Effector CD4-positive, alpha-beta T cell (primary cell): ENCODE data around the gene SESN1.
"Not testable (repeated sequence)": the region's sequence is repeated elsewhere in the genome, so short reads cannot be mapped to it uniquely, and the experiment has no call there.

Experiments used
- DNase-seq: peaks from one replicate; pipeline ENCODE4 v3.0.0-alpha.2; 2020
- total RNA-seq: gene quantifications from one replicate; lab custom pipeline; 2026; lab: John Stamatoyannopoulos, UW

Gene SESN1
- total RNA-seq: 61.4 reads per million, percentile 73 among the genes with 10 or more reads in this experiment

DNA sequence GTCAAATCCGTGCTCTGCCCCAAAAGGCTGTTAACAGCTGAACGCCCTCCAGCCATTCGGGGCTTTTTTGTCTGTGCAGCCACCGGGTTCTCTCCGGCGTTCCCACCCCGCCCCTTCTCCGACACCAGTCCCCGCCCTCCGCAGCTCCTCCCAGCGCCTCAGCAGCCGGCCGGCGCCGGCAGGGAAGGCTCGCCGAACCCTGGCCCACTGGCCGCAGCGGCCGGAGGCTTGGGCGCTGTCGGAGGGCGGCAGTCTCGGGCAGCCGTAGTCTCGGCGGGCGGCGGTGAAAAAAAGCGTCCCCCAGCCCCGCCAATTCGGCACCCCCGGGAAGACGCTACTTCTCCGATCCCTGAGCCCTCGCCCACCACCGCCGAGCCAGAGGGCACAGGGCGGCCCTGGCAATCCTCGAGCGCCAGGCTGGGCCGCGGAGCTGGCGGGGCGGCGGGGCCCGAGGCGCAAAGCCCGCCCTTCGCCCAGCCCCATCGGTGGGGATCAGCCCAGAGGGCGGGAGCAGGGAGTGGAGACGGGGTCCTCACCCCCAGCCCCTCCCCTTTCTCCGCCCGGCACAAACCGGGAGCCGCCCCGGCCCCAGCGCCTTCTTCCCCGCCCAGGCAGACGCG is at the start of gene SESN1:
Gene SESN1 (minus strand): TSS at position 431 of the 620 bp plus-strand sequence. CDS start 773 bp downstream, outside the sequence.
- peak; percentile 80 for DNase-seq

DNA sequence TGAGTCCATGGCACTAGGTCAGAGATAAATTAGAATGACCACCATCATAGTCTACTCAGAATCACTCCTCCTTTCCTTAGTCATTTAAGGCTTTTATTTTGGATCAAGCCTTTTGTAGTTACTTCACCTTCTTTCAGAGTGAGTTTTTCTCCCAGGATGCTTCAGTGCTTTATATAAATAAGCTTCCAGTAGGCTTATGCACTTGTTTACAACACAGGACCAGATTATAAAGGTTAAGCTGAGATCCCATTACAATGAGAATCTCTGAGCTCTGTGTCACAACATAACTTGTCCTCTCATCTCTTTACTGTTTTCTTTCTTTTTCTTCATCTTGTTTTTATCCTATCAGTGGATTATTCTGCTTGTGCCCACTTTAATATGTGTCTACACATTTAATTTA is 48.5 kb upstream of the SESN1 start:
- no peak for DNase-seq

DNA sequence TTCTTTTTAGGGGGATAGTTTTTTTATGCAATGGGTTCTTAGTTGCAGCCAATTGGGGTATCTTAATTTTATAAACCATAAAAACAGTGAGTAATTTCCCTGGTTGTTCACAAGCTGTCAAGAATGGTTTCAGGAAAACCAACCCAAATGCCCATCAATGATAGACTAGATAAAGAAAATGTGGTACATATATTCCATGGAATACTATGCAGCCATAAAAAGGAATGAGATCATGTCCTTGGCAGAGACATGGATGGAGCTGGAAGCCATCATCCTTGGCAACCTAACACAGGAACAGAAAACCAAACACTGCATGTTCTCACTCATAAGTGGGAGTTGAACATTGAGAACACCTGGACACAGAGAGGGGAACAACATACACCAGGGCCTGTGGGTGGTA is 47.4 kb upstream of the SESN1 start:
- DNase-seq: not testable (repeated sequence)

DNA sequence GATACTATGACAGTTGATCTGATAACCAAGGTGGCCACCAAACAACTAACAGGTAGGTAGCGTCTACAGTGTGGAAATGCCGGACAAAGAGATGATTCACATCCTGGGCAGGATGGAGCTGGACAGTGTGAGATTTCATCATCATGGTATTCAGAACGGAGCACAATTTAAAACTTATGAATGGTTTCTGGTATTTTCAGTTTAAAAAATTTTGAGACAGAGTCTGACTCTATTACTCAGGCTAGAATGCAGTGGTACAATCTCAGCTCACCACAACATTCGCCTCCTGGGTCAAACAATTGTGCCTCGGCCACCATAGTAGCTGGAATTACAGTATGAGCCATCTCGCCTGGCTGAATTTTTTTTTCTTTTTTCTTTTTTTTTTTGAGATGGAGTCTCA is 44.5 kb upstream of the SESN1 start:
- DNase-seq: no peak

DNA sequence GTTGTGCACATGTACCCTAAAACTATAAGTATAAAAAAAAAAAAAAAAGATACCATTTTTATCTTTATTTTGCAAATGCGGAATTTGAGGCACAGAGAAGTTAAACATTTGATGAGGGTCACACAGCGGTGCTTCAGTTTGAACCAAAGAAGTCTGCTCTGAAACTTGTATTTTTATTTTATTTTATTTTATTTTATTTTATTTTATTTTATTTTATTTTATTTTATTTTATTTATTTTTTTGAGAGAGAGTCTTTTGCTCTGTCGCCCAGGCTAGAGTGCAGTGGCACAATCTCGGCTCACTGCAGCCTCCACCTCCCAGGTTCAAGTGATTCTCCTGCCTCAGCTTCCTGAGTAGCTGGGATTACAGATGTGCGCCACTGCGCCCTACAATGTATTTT is 41.9 kb upstream of the SESN1 start:
- not testable (repeated sequence) for DNase-seq

DNA sequence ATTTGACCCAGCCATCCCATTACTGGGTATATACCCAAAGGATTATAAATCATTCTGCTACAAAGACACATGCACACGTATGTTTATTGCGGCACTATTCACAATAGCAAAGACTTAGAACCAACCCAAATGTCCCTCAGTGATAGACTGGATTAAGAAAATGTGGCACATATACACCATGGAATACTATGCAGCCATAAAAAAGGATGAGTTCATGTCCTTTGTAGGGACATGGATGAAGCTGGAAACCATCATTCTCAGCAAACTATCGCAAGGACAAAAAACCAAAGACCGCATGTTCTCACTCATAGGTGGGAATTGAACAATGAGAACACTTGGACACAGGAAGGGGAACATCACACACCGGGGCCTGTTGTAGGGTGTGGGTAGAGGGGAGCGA is 41.4 kb upstream of the SESN1 start:
- DNase-seq: not testable (repeated sequence)

DNA sequence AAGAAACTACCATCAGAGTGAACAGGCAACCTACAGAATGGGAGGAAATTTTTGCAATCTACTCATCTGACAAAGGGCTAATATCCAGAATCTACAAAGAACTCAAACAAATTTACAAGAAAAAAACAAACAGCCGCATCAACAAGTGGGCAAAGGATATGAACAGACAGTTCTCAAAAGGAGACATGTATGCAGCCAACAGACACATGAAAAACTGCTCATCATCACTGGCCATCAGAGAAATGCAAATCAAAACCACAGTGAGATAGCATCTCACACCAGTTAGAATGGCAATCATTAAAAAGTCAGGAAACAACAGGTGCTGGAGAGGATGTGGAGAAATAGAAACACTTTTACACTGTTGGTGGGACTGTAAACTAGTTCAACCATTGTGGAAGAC is 41.0 kb upstream of the SESN1 start:
- not testable (repeated sequence) for DNase-seq

DNA sequence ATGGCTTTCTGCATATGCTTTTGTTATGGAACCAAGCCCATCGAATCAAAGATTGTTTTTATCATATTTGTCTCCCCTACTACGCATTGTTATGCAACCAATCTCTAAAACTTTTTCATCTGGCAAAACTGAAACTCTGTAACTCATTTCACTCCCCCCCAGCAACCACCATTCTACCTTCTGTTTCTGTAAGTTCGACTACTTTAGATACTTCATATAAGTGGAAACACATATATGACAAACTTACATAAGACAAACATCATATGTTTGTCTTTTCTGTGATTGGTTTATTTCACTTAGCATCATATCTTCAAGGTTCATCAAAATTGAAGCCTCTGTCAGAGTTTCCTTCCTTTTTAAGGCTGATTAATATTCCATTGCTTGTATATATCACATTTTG is 35.4 kb upstream of the SESN1 start:
- DNase-seq: no peak

DNA sequence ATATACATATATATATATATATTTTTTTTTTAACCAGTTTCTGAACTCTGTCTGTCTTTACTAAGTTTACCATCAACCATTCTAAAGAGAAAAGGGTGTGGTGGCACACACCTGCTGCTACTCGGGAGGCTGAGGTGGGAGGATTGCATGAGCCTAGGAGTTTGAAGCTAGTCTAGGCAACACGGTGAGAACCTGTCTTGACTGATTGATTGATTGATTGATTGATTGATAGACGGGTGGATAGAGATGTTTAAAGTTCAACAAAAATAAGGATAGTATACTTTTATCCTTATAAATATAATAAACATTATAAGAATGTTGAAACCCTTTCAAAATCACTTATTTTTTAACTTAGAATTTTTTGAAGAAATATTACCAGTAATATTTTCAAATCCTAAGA is 30.9 kb upstream of the SESN1 start:
- no peak for DNase-seq

DNA sequence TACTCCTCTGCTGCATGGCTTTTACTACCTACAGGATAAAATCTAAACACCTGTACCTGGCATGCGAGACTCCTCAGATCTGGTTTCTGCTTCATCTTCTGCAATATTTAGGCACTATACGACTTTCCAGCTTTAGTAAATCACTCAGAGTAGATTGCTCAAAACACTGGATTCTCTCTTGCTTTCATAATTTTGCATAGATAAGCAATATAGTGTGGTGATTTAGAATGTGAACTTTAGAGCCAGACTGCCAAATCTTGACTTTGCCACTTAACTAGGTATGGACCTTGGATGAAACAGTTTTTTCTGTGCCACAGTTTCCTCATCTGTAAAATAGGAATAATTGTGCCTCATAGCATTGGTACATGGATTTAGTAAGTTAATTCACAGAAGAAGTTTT is 29.6 kb upstream of the SESN1 start:
- no peak for DNase-seq

DNA sequence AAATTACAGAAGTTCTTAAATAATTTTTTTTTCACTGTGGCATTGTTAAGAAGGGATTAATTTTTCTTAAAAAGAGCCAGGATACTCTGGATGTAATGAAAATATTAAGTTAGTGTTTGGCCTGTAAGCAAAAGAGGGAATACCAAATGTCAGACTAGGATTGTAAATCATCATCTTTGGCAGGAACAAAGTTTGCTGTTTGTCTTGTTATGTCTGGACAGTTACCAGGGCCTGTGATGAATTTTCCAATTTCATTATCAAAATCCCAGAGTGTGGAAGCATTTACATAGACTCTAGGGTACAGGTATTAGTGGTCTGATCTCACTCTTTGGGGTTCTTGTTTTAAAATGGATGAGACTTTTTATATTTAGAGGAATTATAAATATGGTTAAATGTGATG is 26.8 kb upstream of the SESN1 start:
- no peak for DNase-seq

DNA sequence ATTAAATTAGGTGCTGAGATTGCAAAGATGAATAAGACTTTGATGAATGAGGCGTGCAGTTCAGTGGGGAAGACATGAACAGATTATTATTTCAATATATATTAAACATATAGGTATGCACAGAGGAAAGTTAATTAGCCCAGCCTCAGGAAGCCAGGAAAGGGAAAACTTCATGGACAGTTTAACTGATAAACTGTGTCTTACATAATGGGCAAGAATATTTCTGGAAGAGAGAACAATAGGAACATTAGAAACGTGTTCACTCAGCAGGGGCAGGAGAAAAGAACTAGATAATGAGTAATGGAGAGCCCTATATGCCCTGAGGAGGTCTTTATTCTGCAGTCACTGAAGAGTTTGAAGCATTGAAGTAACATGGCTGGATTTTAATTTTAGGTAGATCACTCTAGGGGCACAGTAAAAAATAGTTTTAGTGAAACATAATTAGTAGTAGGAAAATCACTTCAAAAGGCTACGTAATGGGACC is 24.3 kb upstream of the SESN1 start:
- DNase-seq: no peak

DNA sequence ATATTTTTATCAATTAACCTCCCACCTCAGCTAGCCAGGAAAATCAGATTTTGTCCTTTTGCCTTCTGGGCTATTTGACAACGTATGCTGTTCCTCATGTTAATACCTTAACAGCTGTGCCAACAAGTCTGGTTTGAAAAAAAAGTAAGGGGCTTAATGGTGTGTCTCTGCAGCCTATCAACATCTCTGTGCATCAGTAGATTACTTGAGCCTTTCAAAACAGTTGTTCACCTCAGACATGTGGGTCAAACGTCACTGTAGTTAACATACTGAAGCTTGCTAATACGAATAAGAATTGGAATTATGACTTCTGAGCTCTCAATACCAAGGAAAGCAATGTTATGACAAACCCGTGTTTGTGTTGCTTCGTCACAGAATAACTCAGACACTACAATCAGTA is 23.7 kb upstream of the SESN1 start:
- DNase-seq: no peak

DNA sequence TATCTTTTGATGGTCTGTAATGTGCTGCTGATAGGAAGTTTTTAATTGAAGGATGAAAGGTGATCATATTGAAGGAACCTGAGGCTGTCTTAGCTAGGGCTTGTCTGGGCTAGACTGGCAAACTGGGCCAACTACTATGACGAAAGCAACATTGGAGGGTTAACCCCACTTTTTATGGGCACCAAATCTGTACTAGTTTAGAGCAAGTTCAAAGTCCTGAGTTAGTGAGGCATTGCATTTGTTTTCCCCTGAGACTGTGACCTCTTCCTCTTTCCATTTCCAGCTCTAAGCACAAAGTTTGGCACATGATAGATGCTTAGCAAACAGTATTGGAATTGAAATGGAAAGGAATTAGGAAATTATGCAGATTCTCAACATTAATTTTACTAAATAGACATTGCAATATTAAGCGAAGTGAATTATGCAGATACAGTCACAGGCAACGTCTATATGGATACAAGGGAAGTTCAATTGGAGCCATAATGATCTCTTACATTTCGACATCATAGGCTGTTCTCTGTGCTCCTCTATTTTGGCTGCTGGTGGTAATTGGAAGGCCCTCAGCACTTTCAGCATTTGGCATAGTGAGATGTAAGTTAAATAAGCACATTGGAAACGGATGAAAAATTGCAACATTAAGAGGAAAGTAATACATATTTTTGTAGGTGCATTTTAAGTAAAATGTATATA is 22.8 kb upstream of the SESN1 start:
- no peak for DNase-seq

DNA sequence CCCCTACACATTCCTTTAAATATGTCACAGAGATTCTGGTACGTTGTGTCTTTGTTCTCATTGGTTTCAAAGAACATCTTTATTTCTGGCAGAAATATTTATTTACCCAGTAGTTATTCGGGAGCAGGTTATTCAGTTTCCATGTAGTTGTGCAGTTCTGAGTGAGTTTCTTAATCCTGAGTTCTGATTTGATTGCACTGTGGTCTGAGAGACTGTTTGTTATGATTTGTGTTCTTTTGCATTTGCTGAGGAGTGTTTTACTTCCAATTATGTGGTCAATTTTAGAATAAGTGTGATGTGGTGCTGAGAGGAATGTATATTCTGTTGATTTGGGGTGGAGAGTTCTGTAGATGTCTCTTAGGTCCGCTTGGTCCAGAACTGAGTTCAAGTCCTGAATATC is 18.0 kb upstream of the SESN1 start:
- DNase-seq: not testable (repeated sequence)

DNA sequence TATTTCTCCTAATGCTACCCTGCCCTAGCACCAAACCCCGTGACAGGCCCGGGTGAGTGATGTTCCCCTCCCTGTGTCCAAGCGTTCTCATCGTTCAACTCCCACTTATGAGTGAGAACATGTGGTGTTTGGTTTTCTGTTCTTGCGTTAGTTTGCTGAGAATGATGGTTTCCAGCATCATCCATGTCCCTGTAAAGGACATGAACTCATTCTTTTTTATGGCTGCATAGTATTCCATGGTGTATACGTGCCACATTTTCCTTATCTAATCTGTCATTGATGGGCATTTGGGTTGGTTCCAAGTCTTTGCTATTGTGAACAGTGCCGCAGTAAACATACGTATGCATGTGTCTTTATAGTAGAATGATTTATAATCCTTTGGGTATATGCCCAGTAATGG is 15.0 kb upstream of the SESN1 start:
- not testable (repeated sequence) for DNase-seq

DNA sequence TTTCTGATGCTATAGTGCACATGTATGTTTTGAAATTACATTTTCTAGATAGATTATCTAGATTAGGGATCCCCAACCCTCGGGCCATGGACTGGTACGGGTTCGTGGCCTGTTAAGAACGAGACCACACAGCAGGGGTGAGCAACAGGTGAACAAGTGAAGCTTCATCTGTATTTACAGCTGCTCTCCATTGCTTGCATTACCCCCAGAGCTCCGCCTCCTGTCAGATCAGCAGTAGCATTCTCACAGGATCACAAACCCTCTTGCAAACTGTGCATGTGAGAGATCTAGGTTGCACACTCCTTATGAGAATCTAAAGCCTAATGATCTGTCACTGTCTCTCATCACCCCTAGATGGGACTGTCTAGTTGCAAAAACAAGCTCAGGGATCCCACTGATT is 11.0 kb upstream of the SESN1 start:
- no peak for DNase-seq

DNA sequence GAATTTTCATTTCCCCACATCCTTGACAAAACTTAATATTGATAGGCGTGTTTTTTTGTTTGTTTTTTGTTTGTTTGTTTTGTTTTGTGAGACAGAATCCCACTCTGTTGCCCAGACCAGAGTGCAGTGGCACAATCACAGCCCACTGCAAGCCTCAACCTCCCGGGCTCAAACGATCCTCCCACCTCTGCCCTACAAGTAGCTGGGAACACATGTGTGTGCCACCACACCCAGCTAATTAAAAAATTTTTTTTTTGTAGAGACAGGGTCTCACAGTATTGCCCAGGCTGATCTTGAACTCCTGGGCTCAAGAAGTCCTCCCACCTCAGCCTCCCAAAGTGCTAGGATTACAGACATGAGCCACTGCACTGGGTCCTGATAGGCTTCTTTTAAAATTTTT is 9.9 kb upstream of the SESN1 start:
- no peak for DNase-seq

DNA sequence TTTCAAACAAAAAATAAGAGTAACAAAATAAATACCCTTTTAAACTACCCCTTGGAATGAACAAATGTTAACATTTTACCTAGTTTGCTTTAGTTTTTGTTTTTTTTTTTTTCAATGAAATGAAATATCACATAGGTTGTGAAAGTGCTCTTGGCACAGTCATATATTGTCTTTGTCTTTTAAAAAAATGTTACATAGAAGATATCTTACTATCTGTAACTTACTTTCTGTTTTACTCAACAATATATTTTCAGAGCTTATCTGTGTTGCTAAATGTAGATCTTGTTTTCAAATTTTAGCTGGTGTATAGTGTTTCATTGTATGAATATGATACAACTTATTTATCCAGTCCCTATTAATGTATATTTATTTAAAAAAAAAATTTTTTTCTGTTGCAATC is 9.3 kb upstream of the SESN1 start:
- no peak for DNase-seq

DNA sequence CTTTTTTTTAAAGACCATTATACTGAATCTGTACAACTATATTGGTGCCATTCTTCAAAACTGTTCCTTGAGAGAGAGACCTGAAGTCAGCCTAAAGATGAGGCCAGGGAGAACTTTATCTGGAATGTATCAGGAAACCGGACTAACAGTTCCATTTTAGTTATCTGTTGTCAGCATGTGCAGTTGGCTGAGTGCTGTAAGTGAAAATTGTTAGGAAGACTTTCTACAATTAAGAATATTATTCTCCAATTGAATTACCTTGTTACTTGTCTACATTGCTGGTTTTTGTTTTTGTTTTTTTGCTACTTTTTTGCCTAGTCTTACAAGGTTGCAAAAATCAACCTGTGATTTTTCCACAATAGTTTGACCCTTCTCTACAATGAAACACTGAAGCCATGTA is 8.1 kb upstream of the SESN1 start:
- DNase-seq: no peak

DNA sequence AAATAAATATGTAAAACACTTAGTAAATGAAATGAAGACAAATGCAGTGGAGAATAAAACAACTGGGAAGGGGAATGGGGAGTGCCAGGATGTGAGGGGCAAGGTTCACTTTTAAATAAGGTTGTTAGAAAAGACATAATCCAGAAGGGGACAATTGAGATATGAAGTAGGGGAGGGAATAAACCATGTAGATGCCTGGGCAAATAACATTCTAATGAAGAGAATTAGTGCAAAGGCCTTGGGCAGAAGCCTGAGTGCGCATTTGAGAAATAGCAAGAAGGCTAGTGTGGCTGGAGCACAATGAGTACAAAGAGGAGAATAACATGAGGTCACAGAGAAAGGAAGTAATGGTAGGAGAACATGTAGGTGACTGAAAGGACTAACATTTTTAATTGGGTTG is 3.0 kb upstream of the SESN1 start:
- DNase-seq: no peak

DNA sequence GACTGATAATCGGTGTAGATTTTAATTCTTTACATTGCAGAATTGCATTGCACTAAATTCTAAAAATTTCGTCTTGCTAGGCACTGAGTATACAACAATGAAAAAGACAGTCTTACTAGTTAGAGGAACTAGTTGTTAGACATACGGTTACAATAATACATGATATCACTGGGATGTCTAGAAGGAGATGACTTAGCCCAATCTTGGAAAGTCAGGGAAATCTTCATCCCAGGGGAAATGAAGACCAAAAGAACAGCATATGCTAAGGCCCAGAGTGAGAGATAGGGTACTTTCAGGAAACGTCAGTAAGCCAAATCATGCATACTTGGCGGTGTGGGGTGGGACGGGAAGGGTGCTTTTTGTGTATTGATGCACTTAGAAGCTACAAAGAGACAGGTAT is 1.6 kb upstream of the SESN1 start:
- no peak for DNase-seq

DNA sequence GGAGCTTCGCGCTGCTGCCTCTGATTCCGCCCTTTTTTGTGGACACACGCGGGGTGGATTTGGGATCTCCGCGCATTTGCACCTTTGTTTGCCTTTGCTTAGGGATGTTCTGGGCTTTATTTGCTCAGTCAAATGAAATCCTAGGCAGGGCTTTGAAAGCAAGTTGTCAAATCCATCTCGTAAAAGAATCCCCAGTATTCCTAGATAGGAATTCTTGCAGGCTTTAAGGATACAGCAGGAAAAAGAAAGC is 1.1 kb upstream of the SESN1 start:
- DNase-seq: no peak

DNA sequence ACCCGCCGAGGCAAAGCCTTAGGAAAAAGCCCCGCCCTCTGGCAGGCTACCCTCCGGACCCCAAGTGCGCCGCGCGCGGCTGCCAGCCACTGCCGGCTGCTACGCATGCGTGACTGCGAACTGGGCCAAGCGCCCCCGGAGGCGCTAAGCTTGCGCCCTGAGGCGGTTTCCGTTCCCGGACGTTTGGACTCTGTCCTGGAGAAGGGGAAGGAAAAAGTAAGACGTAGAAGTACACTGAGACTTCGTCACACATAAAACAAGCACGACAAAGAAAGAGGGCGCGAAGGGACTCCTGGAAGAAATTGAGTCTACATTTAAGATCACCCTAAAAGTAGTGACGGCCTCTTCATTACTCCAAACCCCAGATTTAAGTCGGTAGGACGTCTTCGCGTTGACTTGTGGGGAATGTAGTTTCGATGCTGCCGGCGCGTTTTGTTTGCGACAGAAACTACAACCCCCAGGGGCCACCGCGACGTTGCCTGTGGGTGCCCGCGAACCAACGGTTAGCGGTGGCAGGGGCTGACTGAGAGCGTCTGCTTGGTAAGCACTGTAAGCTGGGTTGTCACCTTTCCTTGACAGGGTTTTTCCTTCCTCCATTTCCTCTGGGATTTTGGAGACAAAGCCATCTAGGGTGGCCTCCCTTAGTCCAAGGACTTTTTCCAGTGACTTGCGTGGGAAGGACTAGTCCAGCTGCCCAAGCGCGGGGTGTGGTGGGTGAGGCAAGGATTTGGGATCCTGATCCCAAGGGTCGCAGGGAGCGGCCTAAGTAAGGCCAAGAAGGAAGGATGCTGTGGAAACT is 589 bp upstream of the SESN1 start, which contains the start of gene CEP57L1:
Gene CEP57L1 (plus strand): TSS at position 472 of the 799 bp plus-strand sequence. CDS start 49,715 bp downstream, outside the sequence.
- DNase-seq: peak; percentile 93
